ENCODE results near the gene SIN3A. TPM values are rescaled to one million over a fixed set of nuclear protein-coding genes. Genes with fewer than 3 reads are reported as not detected.

Gene SIN3A
- total RNA-seq (2014; rRNA removed) (24.9 and 27.8 TPM in 2 replicates), Bru-seq, nascent RNA (percentile 83 among the genes with signal in this experiment), BruChase-seq, experiment 1, labeled RNA remaining after a 6-hour chase (percentile 83 among the genes with signal in this experiment), BruChase-seq, experiment 2, labeled RNA remaining after a 2-hour chase (percentile 81 among the genes with signal in this experiment)
- long read RNA-seq, full-length matches to known transcripts: 6 of 41 reads
- long read RNA-seq, partial matches to known transcripts: 25 of 41 reads
- long read RNA-seq, other reads (novel, unspliced or antisense): 10 of 41 reads

DNA sequence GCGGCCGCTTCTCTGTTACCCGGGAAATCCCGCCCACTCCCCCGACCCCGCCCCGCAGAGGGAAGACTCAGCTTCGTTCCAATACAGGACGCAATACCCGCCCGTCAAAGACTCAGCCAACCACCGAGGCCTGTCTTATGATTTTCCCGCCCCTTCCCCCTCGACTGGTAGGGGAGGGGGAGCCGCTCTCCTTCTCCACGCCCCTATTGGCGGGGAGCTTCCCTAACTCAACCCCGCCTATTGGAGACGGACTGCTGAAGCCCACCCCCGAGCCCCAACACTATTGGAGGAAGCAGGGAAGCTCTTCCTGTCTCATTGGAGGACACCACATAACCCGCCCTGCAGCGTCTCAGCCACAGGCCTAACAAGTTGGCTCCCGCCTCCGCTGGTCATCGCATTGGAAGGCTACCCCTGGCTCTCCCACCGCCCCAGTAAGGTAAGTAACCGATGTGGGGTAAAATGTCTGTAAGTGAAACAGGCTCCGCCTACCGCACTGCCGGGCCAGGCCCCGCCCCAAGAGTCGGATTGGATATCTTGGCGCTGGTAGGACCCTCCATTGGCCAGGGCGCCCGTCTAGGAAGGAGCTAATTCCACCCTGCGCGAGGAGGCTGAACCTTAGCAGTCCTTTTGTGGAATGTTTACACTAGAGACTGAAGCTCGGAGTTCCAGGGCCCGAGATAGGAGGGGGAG is at the start of gene SIN3A:
TSS of gene SIN3A (minus strand) at position 17 of the 690 bp plus-strand sequence. CDS start 21,315 bp downstream, outside the sequence.
- H4K20me1 ChIP-seq (ENCODE audit: low read length): peaks cover 23% of the 10 kb centered on the region
- no peaks in the 10 kb centered on the region for H3K9me2 ChIP-seq (replicated peaks; ENCODE audit: low read length)
- TF ChIP-seq CTCF (conservative IDR thresholded peaks at IDR 0.05; ENCODE audit: low read depth, low read length) (no peak), EZH2 (IDR thresholded peaks at IDR 0.05; ENCODE audit: low read length, unreplicated experiment) (no peak), EZH2phosphoT487 (IDR thresholded peaks at IDR 0.05; ENCODE audit: borderline replicate concordance, low read length) (no peak)
- CTCF ChIA-PET: interaction anchor here (0.6 to 1.1 kb wide), 2 partner anchors 84 to 235 kb away, joined by 3 to 6 read pairs; no protein-coding TSS in a partner anchor
- H3K27ac ChIP-seq (ENCODE audit: low read length): peak within 1 kb of the TSS; percentile 81
- peak within 1 kb of the TSS; percentile 95 for H3K4me2 ChIP-seq (ENCODE audit: low read length)
- H3K4me1 ChIP-seq (ENCODE audit: insufficient read depth, low read length): peaks cover 27% of the 10 kb centered on the region
- H3K79me2 ChIP-seq (ENCODE audit: low read length): peaks cover 55% of the 10 kb centered on the region
- POLR2A ChIA-PET (ENCODE audit: unreplicated experiment): interaction anchor here (0.5 to 1.4 kb wide), 4 partner anchors 9 to 101 kb away, joined by 4 to 34 read pairs (median 15); partner anchors contain the start of gene MAN2C1
- H3K9ac ChIP-seq (ENCODE audit: low read length): peak within 1 kb of the TSS; percentile 85
- no peaks in the 10 kb centered on the region for H3K27me3 ChIP-seq (ENCODE audit: low read length)
- H3K9me3 ChIP-seq (ENCODE audit: low read length): no peaks in the 10 kb centered on the region
- H3K36me3 ChIP-seq (ENCODE audit: low read depth, low read length): peaks cover 8% of the 10 kb centered on the region; the same call in 1 of the 2 replicates
- ATAC-seq: peak; percentile 51
- H2AFZ ChIP-seq (ENCODE audit: low read length): peak within 1 kb of the TSS; percentile 83
- intact Hi-C loops (cut with micrococcal nuclease): loop anchor here (2.0 to 5.0 kb wide), 2 partner anchors 83 to 195 kb away; partner anchors contain the start of genes MAN2C1 and SNX33
- no peaks in the 10 kb centered on the region for H3F3A ChIP-seq (ENCODE audit: low read length, unreplicated experiment)
- BruUV-seq (replicated peaks): no TSS peak
- H3K4me3 ChIP-seq (ENCODE audit: low read length): peak within 1 kb of the TSS; percentile 79
- DNase-seq: peak; percentile 99

DNA sequence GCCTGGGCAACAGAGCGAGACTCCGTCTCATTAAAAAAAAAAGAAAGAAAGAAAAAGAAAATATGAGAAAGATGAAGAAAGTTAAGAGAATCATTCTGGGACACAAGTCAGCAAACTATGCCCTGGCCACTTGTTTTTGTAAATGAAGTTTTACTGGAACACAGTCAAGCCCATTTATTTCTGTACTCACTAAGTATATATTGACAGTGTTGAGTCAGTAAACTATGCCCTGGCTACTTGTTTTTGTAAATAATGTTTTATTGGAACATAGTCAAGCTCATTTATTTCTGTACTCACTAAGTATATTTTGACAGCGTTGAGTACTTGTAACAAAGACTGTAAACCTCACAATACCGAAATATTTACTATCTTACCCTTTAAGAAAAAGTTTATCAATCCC is 42.2 kb upstream of the SIN3A start:
- H3K27me3 ChIP-seq (ENCODE audit: low read length): no peaks in the 10 kb centered on the region
- DNase-seq (peak; percentile 60), ATAC-seq (peak; percentile 82)
- H3K9ac ChIP-seq (ENCODE audit: low read length): no peak overlapping the region
- H3K4me2 ChIP-seq (ENCODE audit: low read length): peak overlapping the region; percentile 16; the same call in 1 of the 2 replicates
- no peaks in the 10 kb centered on the region; the same call in 1 of the 2 replicates for H4K20me1 ChIP-seq (ENCODE audit: low read length)
- no peaks in the 10 kb centered on the region for H3F3A ChIP-seq (ENCODE audit: low read length, unreplicated experiment)
- H3K9me2 ChIP-seq (replicated peaks; ENCODE audit: low read length): no peaks in the 10 kb centered on the region
- TF ChIP-seq CTCF (conservative IDR thresholded peaks at IDR 0.05; ENCODE audit: low read depth, low read length) (no peak), EZH2 (IDR thresholded peaks at IDR 0.05; ENCODE audit: low read length, unreplicated experiment) (no peak), EZH2phosphoT487 (IDR thresholded peaks at IDR 0.05; ENCODE audit: borderline replicate concordance, low read length) (no peak)
- no peaks in the 10 kb centered on the region for H3K79me2 ChIP-seq (ENCODE audit: low read length)
- intact Hi-C loops (cut with micrococcal nuclease): no loop called here
- ChIA-PET CTCF (no interaction called here), POLR2A (ENCODE audit: unreplicated experiment) (no interaction called here)
- no peaks in the 10 kb centered on the region for H3K9me3 ChIP-seq (ENCODE audit: low read length)
- H3K4me1 ChIP-seq (ENCODE audit: insufficient read depth, low read length): peaks cover 9% of the 10 kb centered on the region
- H3K4me3 ChIP-seq (ENCODE audit: low read length): no peak overlapping the region
- H3K27ac ChIP-seq (ENCODE audit: low read length): no peak overlapping the region
- BruUV-seq (replicated peaks): no TSS peak
- H2AFZ ChIP-seq (ENCODE audit: low read length): no peak overlapping the region
- peaks cover 5% of the 10 kb centered on the region; the same call in 1 of the 2 replicates for H3K36me3 ChIP-seq (ENCODE audit: low read depth, low read length)

Data from PC-3 (cell line).